Omental fat pad (tissue), 4 donors: Measurements from ENCODE around the gene C12orf60. TPM values are rescaled to one million over a fixed set of nuclear protein-coding genes. Genes with fewer than 3 reads are reported as not detected.

Experiments
- ATAC-seq: fragments of 150-250 bp; one replicate; pipeline ENCODE4 v1.9.1; 2016; ENCODE audit warnings: mild to moderate bottlenecking, moderate library complexity; ENCODE audit not compliant: low FRiP score
- DNase-seq: peaks from one replicate; pipeline ENCODE4 v3.0.0-alpha.2; 2019; ENCODE audit warnings: low spot score
- CTCF ChIP-seq, 3 donors: fragments of 450-650 bp; IDR thresholded peaks; one replicate each; pipeline ENCODE4 v1.5.1; 2016 to 2017; ENCODE audit warnings: antibody characterized with exemption in 3 of 3, mild to moderate bottlenecking in 3 of 3, moderate library complexity in 2 of 3
- total RNA-seq, 4 donors: library from RNA; depleted of rRNA; stranded (reverse); fragments of >200 nt; gene quantifications; one replicate each; pipeline ENCODE4 v1.1.0, GENCODE V29; 2016

C12orf60 gene
- total RNA-seq, 4 donors from 2014 or later = 0.36 to 1.6 (median 0.56) TPM; not detected in 1

- no peak for TF ChIP-seq CTCF (IDR thresholded peaks at IDR 0.05)
- DNase-seq (no peak), ATAC-seq (no peak)
Observed at GRCh38 chr12:14768823-14769405, 34.6 kb upstream of the C12orf60 start.

GRCh38 chr12:14769466-14769968, 34.0 kb upstream of the C12orf60 start:
- no peak for DNase-seq
- no peak for ATAC-seq
- no peak for TF ChIP-seq CTCF (IDR thresholded peaks at IDR 0.05)

GRCh38 chr12:14769969-14770495, 33.4 kb upstream of the C12orf60 start:
- ATAC-seq (peak; percentile 39), DNase-seq (peak; percentile 69)
- peak in 1 of 3 donors; percentile 94 for TF ChIP-seq CTCF (IDR thresholded peaks at IDR 0.05)

GRCh38 chr12:14770496-14771461, 32.7 kb upstream of the C12orf60 start:
- no peak for TF ChIP-seq CTCF (IDR thresholded peaks at IDR 0.05)
- peak; percentile 96 for DNase-seq
- ATAC-seq = peak; percentile 72

- DNase-seq = no peak
- TF ChIP-seq CTCF (IDR thresholded peaks at IDR 0.05) = no peak
Observed at GRCh38 chr12:14771651-14772137, 31.8 kb upstream of the C12orf60 start.

GRCh38 chr12:14772946-14773345, 30.5 kb upstream of the C12orf60 start:
- no peak for TF ChIP-seq CTCF (IDR thresholded peaks at IDR 0.05)
- DNase-seq (no peak), ATAC-seq (no peak)

More at GRCh38 chr12:14771651-14772137, 31.8 kb upstream of the C12orf60 start:
- ATAC-seq = no peak
